SH-SY5Y (cell line): ENCODE data around the gene ZNF408.

Experiments used
- GATA2 ChIP-seq: IDR thresholded peaks from 2 replicates; pipeline ENCODE4 v1.6.1; 2011; ENCODE audit warnings: mild to moderate bottlenecking, low read depth, low read length
- GATA3 ChIP-seq: IDR thresholded peaks from 2 replicates; pipeline ENCODE4 v1.6.1; 2011; ENCODE audit warnings: low read depth, mild to moderate bottlenecking, low read length, moderate library complexity

Gene ZNF408

GRCh38 chr11:46743693-46744339, 43.0 kb downstream of the ZNF408 start:
- TF ChIP-seq GATA2 (no peak), GATA3 (no peak)

DNA sequence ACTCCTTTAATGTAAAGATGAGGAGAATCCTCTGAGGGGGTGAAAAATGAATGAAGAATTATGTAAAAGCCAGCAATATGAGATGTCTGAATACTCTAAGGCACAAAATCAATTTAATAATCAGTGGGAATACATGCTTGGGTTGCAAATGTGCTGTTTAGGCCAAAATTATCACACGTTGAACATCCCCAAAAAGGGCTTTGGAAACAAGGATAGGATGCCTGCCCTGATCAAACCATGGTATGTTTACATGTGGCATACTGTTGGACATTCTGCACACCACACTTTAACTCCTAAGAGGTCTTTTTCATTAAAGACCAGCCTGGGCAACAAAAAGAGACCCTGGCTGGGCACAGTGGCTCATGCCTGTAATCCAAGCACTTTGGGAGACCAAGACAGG, 44.5 kb downstream of the ZNF408 start:
- TF ChIP-seq GATA3 = no peak
- TF ChIP-seq GATA2 = no peak

GRCh38 chr11:46745995-46746394, 45.2 kb downstream of the ZNF408 start:
- no peak for TF ChIP-seq GATA3
- TF ChIP-seq GATA2 = no peak

DNA sequence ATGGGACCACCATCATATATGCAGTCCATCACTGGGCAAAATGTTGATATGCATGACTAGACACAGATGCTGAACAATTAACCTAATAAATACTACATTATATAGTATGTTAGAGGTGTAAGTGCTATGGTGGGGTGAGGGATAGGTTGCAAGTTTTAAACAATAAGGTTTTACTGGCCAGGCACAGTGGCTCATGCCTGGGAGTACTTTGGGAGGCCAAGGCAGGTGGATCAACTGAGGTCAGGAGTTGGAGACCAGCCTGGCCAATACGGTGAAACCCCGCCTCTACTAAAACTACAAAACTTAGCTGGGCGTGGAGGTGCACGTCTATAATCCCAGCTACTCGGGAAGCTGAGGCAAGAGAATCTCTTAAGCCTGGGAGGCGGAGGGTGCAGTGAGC, 46.3 kb downstream of the ZNF408 start:
- TF ChIP-seq GATA2 (no peak), GATA3 (no peak)
